ENCODE measurements around the gene SLC30A7. TPM values are rescaled to one million over a fixed set of nuclear protein-coding genes. Genes with fewer than 3 reads are reported as not detected.
A peak's percentile ranks its signal among the peaks of the same experiment; 100 is the strongest.
"Not testable (repeated sequence)": the region's sequence is repeated elsewhere in the genome, so short reads cannot be mapped to it uniquely, and the experiment has no call there.

The SLC30A7 gene
- polyA plus RNA-seq, 3 donors from 2014 or later, result 12.3 to 18.2 (median 14.6) TPM

- H3K27me3 Mint-ChIP-seq (ENCODE audit: low read depth in 3 of 3), result no peaks in the 10 kb centered on the region
- peaks cover 14 to 32% (median 25%) of the 10 kb centered on the region in 3 donors for H3K36me3 Mint-ChIP-seq
- H3K4me1 Mint-ChIP-seq, result peaks cover 27 to 46% of the 10 kb centered on the region in 2 donors
- DNase-seq, result peak in 1 of 3 donors; percentile 16
- H3K4me3 Mint-ChIP-seq, result peak overlapping the region; percentile 16 to 75 (median 61)
- H3K9me3 Mint-ChIP-seq, result peaks cover 0 to 5% (median 0%) of the 10 kb centered on the region in 6 donors
- peak overlapping the region; percentile 9 to 86 (median 85) for H3K27ac Mint-ChIP-seq
Measured at GRCh38 chr1:100930494-100930893, 34.6 kb downstream of the SLC30A7 start.

GRCh38 chr1:100931716-100932115 lies 35.8 kb downstream of the SLC30A7 start:
- Mint-ChIP-seq H3K4me1 (peaks cover 27 to 45% of the 10 kb centered on the region in 2 donors), H3K27me3 (ENCODE audit: low read depth in 3 of 3) (no peaks in the 10 kb centered on the region), H3K36me3 (peaks cover 14 to 37% (median 25%) of the 10 kb centered on the region in 3 donors), H3K4me3 (peak overlapping the region in 2 of 5 donors; percentile 6 to 16), H3K9me3 (peaks cover 0 to 5% (median 0%) of the 10 kb centered on the region in 6 donors), H3K27ac (peak overlapping the region; percentile 9 to 86 (median 83))
- no peak for DNase-seq

GRCh38 chr1:100933555-100933954 lies 37.7 kb downstream of the SLC30A7 start:
- Mint-ChIP-seq H3K4me1 (peaks cover 35 to 44% of the 10 kb centered on the region in 2 donors), H3K36me3 (peaks cover 22 to 46% (median 40%) of the 10 kb centered on the region in 3 donors), H3K27ac (peak overlapping the region in 4 of 6 donors; percentile 23 to 58 (median 34))
- not testable (repeated sequence) for H3K4me3 Mint-ChIP-seq; H3K9me3 Mint-ChIP-seq; DNase-seq; H3K27me3 Mint-ChIP-seq (ENCODE audit: low read depth in 3 of 3)

GRCh38 chr1:100936194-100936967 lies 40.5 kb downstream of the SLC30A7 start:
- H3K4me3 Mint-ChIP-seq, result no peak overlapping the region
- H3K9me3 Mint-ChIP-seq, result peaks cover 0 to 5% (median 0%) of the 10 kb centered on the region in 6 donors
- peaks cover 32 to 52% of the 10 kb centered on the region in 2 donors for H3K4me1 Mint-ChIP-seq
- H3K27me3 Mint-ChIP-seq (ENCODE audit: low read depth in 3 of 3), result peaks cover 0 to 5% (median 2%) of the 10 kb centered on the region in 3 donors
- no peak for DNase-seq
- H3K27ac Mint-ChIP-seq, result peak overlapping the region in 1 of 6 donors; percentile 63
- peaks cover 33 to 57% (median 54%) of the 10 kb centered on the region in 3 donors for H3K36me3 Mint-ChIP-seq

- Mint-ChIP-seq H3K9me3 (peaks cover 0 to 10% (median 7%) of the 10 kb centered on the region in 6 donors), H3K4me1 (peaks cover 32 to 50% of the 10 kb centered on the region in 2 donors), H3K27ac (peak overlapping the region; percentile 30 to 94 (median 84)), H3K27me3 (ENCODE audit: low read depth in 3 of 3) (peaks cover 0 to 5% (median 2%) of the 10 kb centered on the region in 3 donors), H3K4me3 (peak overlapping the region; percentile 8 to 78 (median 62)), H3K36me3 (peaks cover 34 to 56% (median 54%) of the 10 kb centered on the region in 3 donors)
- DNase-seq, result no peak
Measured at GRCh38 chr1:100941098-100941527, 45.2 kb downstream of the SLC30A7 start.

GRCh38 chr1:100941580-100942216 lies 45.8 kb downstream of the SLC30A7 start:
- Mint-ChIP-seq H3K27me3 (ENCODE audit: low read depth in 3 of 3) (peaks cover 0 to 5% (median 2%) of the 10 kb centered on the region in 3 donors), H3K36me3 (peaks cover 40 to 57% (median 52%) of the 10 kb centered on the region in 3 donors)

GRCh38 chr1:100942304-100943046 lies 46.6 kb downstream of the SLC30A7 start:
- H3K4me3 Mint-ChIP-seq, result peak overlapping the region; percentile 15 to 78 (median 62)
- peaks cover 9 to 24% (median 19%) of the 10 kb centered on the region in 6 donors for H3K9me3 Mint-ChIP-seq
- H3K4me1 Mint-ChIP-seq, result peaks cover 42 to 60% of the 10 kb centered on the region in 2 donors
- peaks cover 45 to 62% (median 59%) of the 10 kb centered on the region in 3 donors for H3K36me3 Mint-ChIP-seq
- DNase-seq, result no peak
- H3K27ac Mint-ChIP-seq, result peak overlapping the region; percentile 30 to 94 (median 84)
- peaks cover 0 to 5% (median 2%) of the 10 kb centered on the region in 3 donors for H3K27me3 Mint-ChIP-seq (ENCODE audit: low read depth in 3 of 3)

More at GRCh38 chr1:100941580-100942216, 45.8 kb downstream of the SLC30A7 start:
- no peak for DNase-seq
- Mint-ChIP-seq H3K27ac (peak overlapping the region; percentile 30 to 94 (median 84)), H3K4me3 (peak overlapping the region; percentile 58 to 78 (median 62)), H3K9me3 (peaks cover 1 to 16% (median 11%) of the 10 kb centered on the region in 6 donors), H3K4me1 (peaks cover 36 to 56% of the 10 kb centered on the region in 2 donors)

GRCh38 chr1:100943533-100943932 lies 47.6 kb downstream of the SLC30A7 start:
- Mint-ChIP-seq H3K36me3 (peaks cover 48 to 60% (median 60%) of the 10 kb centered on the region in 3 donors), H3K27me3 (ENCODE audit: low read depth in 3 of 3) (peaks cover 0 to 5% (median 2%) of the 10 kb centered on the region in 3 donors), H3K4me3 (no peak overlapping the region), H3K4me1 (peaks cover 51 to 66% of the 10 kb centered on the region in 2 donors), H3K27ac (peak overlapping the region in 5 of 6 donors; percentile 30 to 85 (median 81)), H3K9me3 (peaks cover 12 to 34% (median 27%) of the 10 kb centered on the region in 6 donors)
- DNase-seq, result no peak

GRCh38 chr1:100946064-100946463 lies 50.2 kb downstream of the SLC30A7 start:
- not testable (repeated sequence) for H3K27me3 Mint-ChIP-seq (ENCODE audit: low read depth in 3 of 3); DNase-seq; H3K4me3 Mint-ChIP-seq
- H3K9me3 Mint-ChIP-seq, result peaks cover 17 to 43% (median 32%) of the 10 kb centered on the region in 6 donors
- H3K27ac Mint-ChIP-seq, result peak overlapping the region in 3 of 6 donors; percentile 5 to 46 (median 43)
- H3K4me1 Mint-ChIP-seq, result peaks cover 70 to 77% of the 10 kb centered on the region in 2 donors
- peaks cover 46 to 59% (median 56%) of the 10 kb centered on the region in 3 donors for H3K36me3 Mint-ChIP-seq

GRCh38 chr1:100947816-100948215 lies 51.9 kb downstream of the SLC30A7 start:
- peak overlapping the region in 4 of 6 donors; percentile 43 to 94 (median 57) for H3K27ac Mint-ChIP-seq

GRCh38 chr1:100948721-100949405 lies 53.0 kb downstream of the SLC30A7 start:
- peak overlapping the region; percentile 59 to 80 (median 74) for H3K4me3 Mint-ChIP-seq
- peaks cover 71 to 78% of the 10 kb centered on the region in 2 donors for H3K4me1 Mint-ChIP-seq
- H3K27me3 Mint-ChIP-seq (ENCODE audit: low read depth in 3 of 3); DNase-seq: not testable (repeated sequence)
- H3K36me3 Mint-ChIP-seq, result peaks cover 49 to 64% (median 64%) of the 10 kb centered on the region in 3 donors
- peaks cover 17 to 43% (median 32%) of the 10 kb centered on the region in 6 donors for H3K9me3 Mint-ChIP-seq
- H3K27ac Mint-ChIP-seq, result peak overlapping the region; percentile 62 to 95 (median 94)

More at GRCh38 chr1:100947816-100948215, 51.9 kb downstream of the SLC30A7 start:
- not testable (repeated sequence) for H3K4me3 Mint-ChIP-seq; H3K27me3 Mint-ChIP-seq (ENCODE audit: low read depth in 3 of 3); DNase-seq
- H3K36me3 Mint-ChIP-seq, result peaks cover 51 to 64% (median 63%) of the 10 kb centered on the region in 3 donors
- H3K9me3 Mint-ChIP-seq, result peaks cover 17 to 43% (median 32%) of the 10 kb centered on the region in 6 donors
- H3K4me1 Mint-ChIP-seq, result peaks cover 69 to 77% of the 10 kb centered on the region in 2 donors

- Mint-ChIP-seq H3K9me3 (peaks cover 17 to 43% (median 32%) of the 10 kb centered on the region in 6 donors), H3K27ac (peak overlapping the region; percentile 62 to 95 (median 94)), H3K36me3 (peaks cover 47 to 63% (median 62%) of the 10 kb centered on the region in 3 donors), H3K4me3 (peak overlapping the region; percentile 59 to 80 (median 74)), H3K4me1 (peaks cover 74 to 84% of the 10 kb centered on the region in 2 donors)
- not testable (repeated sequence) for H3K27me3 Mint-ChIP-seq (ENCODE audit: low read depth in 3 of 3)
- DNase-seq, result peak; percentile 61 to 75 (median 61)
Measured at GRCh38 chr1:100949515-100950158, 53.7 kb downstream of the SLC30A7 start.

Measured in immature natural killer cell (primary cell).